Gastroesophageal sphincter (tissue), 4 donors: ENCODE data around the gene ATXN7L3. TPM values are rescaled to one million over a fixed set of nuclear protein-coding genes. Genes with fewer than 3 reads are reported as not detected.

Experiments used
- ATAC-seq: fragments of 150-250 bp; one replicate; pipeline ENCODE4 v1.9.1; 2016; ENCODE audit warnings: mild to moderate bottlenecking, moderate library complexity
- H3K27ac ChIP-seq, 4 donors: fragments of 200-600 bp; sonication (generic) in 3 of 4; 1 replicate in 3 of 4; 2 replicates in 1 of 4; pipeline ENCODE4 v1.5.1; 2016 to 2019
- H3K27me3 ChIP-seq: fragments of 200-600 bp; sonication (generic); one replicate; pipeline ENCODE4 v1.5.1; 2019
- H3K36me3 ChIP-seq, 2 donors: fragments of 200-600 bp; sonication (generic); one replicate each; pipeline ENCODE4 v1.5.1; 2019; ENCODE audit warnings: control low read depth in 1 of 2
- H3K4me1 ChIP-seq, 3 donors: fragments of 200-600 bp; sonication (generic); 1 replicate in 2 of 3; 2 replicates in 1 of 3; pipeline ENCODE4 v1.5.1; 2016 to 2019; ENCODE audit warnings: control low read depth in 2 of 3
- H3K4me3 ChIP-seq, 2 donors: fragments of 200-600 bp; sonication (generic); one replicate each; pipeline ENCODE4 v1.5.1; 2019; ENCODE audit warnings: mild to moderate bottlenecking in 1 of 2, moderate library complexity in 1 of 2
- H3K9me3 ChIP-seq, 3 donors: fragments of 200-600 bp; sonication (generic); one replicate each; pipeline ENCODE4 v1.5.1; 2017 to 2019; ENCODE audit warnings: control low read depth in 2 of 3
- EP300 ChIP-seq: sonication (generic); formaldehyde crosslinking; IDR thresholded peaks from one replicate; pipeline ENCODE4 v1.6.1; 2017; ENCODE audit warnings: antibody characterized with exemption, mild to moderate bottlenecking
- POLR2A ChIP-seq, 2 donors: fragments of 450-650 bp; IDR thresholded peaks; one replicate each; pipeline ENCODE4 v1.6.1; 2017; ENCODE audit warnings: antibody characterized with exemption in 2 of 2, mild to moderate bottlenecking in 2 of 2, moderate library complexity in 1 of 2
- POLR2AphosphoS5 ChIP-seq: sonication (generic); formaldehyde crosslinking; IDR thresholded peaks from one replicate; pipeline ENCODE4 v1.6.1; 2017; ENCODE audit warnings: antibody characterized with exemption
- WGBS, 2 donors: methylation state at CpG; one replicate each; pipeline ENCODE4 v1.1.5; 2018; ENCODE audit warnings: low coverage in 1 of 2; 5-methylcytosine and 5-hydroxymethylcytosine counted together
- total RNA-seq, 4 donors: library from RNA; depleted of rRNA; stranded (reverse); fragments of >200 nt; gene quantifications; one replicate each; pipeline ENCODE4 v1.1.0, GENCODE V29; 2016
- TF ChIP-seq, protein P1 (sequence below), 4 experiments: fragments of 200-600 bp in 2 of 4; fragments of 450-650 bp in 2 of 4; sonication (generic) in 1 of 4; IDR thresholded peaks; one replicate each; pipeline ENCODE4 v1.5.1; 2017 to 2019; ENCODE audit warnings: antibody characterized with exemption in 4 of 4, mild to moderate bottlenecking in 2 of 4, moderate library complexity in 2 of 4

The ATXN7L3 gene
- total RNA-seq, 4 donors from 2014 or later, result 33.2 to 63.0 (median 49.0) TPM

- WGBS, 2 donors, result 59 to 79% methylated on average over 5 of the region's 5 CpGs
- Histone ChIP-seq H3K4me3 (no peak overlapping the region), H3K9me3 (no peaks in the 10 kb centered on the region), H3K4me1 (no peaks in the 10 kb centered on the region), H3K27me3 (peaks cover 5% of the 10 kb centered on the region), H3K36me3 (no peaks in the 10 kb centered on the region), H3K27ac (no peak overlapping the region)
- ATAC-seq, result no peak
- no peak for TF ChIP-seq POLR2A (IDR thresholded peaks at IDR 0.05)
- TF ChIP-seq, protein P1, sequence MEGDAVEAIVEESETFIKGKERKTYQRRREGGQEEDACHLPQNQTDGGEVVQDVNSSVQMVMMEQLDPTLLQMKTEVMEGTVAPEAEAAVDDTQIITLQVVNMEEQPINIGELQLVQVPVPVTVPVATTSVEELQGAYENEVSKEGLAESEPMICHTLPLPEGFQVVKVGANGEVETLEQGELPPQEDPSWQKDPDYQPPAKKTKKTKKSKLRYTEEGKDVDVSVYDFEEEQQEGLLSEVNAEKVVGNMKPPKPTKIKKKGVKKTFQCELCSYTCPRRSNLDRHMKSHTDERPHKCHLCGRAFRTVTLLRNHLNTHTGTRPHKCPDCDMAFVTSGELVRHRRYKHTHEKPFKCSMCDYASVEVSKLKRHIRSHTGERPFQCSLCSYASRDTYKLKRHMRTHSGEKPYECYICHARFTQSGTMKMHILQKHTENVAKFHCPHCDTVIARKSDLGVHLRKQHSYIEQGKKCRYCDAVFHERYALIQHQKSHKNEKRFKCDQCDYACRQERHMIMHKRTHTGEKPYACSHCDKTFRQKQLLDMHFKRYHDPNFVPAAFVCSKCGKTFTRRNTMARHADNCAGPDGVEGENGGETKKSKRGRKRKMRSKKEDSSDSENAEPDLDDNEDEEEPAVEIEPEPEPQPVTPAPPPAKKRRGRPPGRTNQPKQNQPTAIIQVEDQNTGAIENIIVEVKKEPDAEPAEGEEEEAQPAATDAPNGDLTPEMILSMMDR (IDR thresholded peaks at IDR 0.05), result no peak
- TF ChIP-seq POLR2AphosphoS5, result no peak
- TF ChIP-seq EP300, result no peak
Measured at GRCh38 chr17:44236444-44236991, 36.8 kb upstream of the ATXN7L3 start.

DNA sequence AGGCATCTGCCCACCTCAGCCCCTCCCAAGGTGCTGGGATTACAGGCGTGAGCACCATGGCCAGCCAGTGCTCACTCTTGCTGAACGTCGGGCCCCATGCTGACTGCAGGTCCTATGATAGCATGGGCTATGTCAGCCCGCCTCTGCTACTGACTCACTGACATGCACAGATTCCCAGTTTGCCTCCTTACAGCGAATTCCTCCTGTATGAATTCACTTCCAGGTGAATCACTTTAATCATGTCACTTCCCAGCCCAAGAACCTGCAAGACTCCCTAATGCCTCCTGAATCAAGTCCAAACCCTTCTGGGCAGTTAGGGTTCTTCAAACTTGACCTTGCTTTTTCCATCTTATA is 35.9 kb upstream of the ATXN7L3 start:
- Histone ChIP-seq H3K4me3 (no peak overlapping the region), H3K36me3 (no peaks in the 10 kb centered on the region), H3K4me1 (no peaks in the 10 kb centered on the region), H3K27me3 (peaks cover 5% of the 10 kb centered on the region), H3K27ac (no peak overlapping the region), H3K9me3 (no peaks in the 10 kb centered on the region)
- 73% methylated on average over 4 of the region's 5 CpGs; no CpG with 5 or more reads in 1 of the 2 donors for WGBS, 2 donors
- ATAC-seq, result no peak
- TF ChIP-seq, protein P1 (IDR thresholded peaks at IDR 0.05), result no peak
- TF ChIP-seq POLR2A (IDR thresholded peaks at IDR 0.05), result no peak
- TF ChIP-seq POLR2AphosphoS5, result no peak
- no peak for TF ChIP-seq EP300

- WGBS, 2 donors, result 59 to 65% methylated on average over 4 to 5 of the region's 5 CpGs
- Histone ChIP-seq H3K4me3 (no peak overlapping the region), H3K4me1 (no peaks in the 10 kb centered on the region), H3K27me3 (peaks cover 5% of the 10 kb centered on the region), H3K27ac (no peak overlapping the region), H3K9me3 (no peaks in the 10 kb centered on the region), H3K36me3 (no peaks in the 10 kb centered on the region)
- no peak for TF ChIP-seq EP300
- TF ChIP-seq POLR2AphosphoS5, result no peak
- TF ChIP-seq, protein P1 (IDR thresholded peaks at IDR 0.05), result no peak
- no peak for TF ChIP-seq POLR2A (IDR thresholded peaks at IDR 0.05)
- ATAC-seq, result no peak
Measured at GRCh38 chr17:44233582-44233981, 33.9 kb upstream of the ATXN7L3 start.

DNA sequence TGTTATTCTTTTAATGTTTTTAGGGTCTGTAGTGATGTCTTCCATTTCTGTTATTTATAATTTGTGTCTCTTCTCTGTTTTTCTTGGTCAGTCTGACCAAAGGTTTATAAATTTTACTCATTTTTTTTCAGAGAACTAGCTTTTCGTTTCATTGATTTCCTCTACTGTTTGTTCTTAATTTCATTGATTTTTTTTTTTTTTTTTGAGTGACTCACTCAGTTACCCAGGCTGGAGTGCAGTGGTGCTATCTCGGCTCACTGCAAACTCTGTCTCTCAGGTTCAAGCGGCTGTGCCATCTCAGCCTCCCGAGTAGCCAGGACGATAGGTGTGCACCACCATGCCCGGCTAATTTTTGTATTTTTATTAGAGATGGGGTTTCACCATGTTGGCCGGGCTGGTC is 32.4 kb upstream of the ATXN7L3 start:
- no peaks in the 10 kb centered on the region for H3K4me1 ChIP-seq
- H3K27ac ChIP-seq, result no peak overlapping the region
- H3K9me3 ChIP-seq, result no peaks in the 10 kb centered on the region
- ATAC-seq, result no peak
- peaks cover 5% of the 10 kb centered on the region for H3K27me3 ChIP-seq
- no peak for TF ChIP-seq POLR2A (IDR thresholded peaks at IDR 0.05)
- no peak for TF ChIP-seq POLR2AphosphoS5
- TF ChIP-seq, protein P1 (IDR thresholded peaks at IDR 0.05), result no peak
- no peak for TF ChIP-seq EP300
- no peaks in the 10 kb centered on the region for H3K36me3 ChIP-seq
- WGBS, 2 donors, result 83 to 92% methylated on average over 4 to 5 of the region's 7 CpGs
- H3K4me3 ChIP-seq, result no peak overlapping the region

GRCh38 chr17:44230140-44230539 is 30.5 kb upstream of the ATXN7L3 start:
- Histone ChIP-seq H3K9me3 (no peaks in the 10 kb centered on the region), H3K27me3 (no peaks in the 10 kb centered on the region), H3K36me3 (no peaks in the 10 kb centered on the region), H3K4me1 (no peaks in the 10 kb centered on the region), H3K27ac (no peak overlapping the region), H3K4me3 (no peak overlapping the region)
- no peak for TF ChIP-seq POLR2A (IDR thresholded peaks at IDR 0.05)
- no peak for ATAC-seq
- whole genome bisulfite sequencing, 2 donors, result 65 to 73% methylated on average over 4 to 5 of the region's 9 CpGs
